Right lobe of liver (tissue), 4 donors: ENCODE measurements around the gene OLIG3.

Source experiments
- POLR2A ChIP-seq: fragments of 450-650 bp; IDR thresholded peaks from one replicate; pipeline ENCODE4 v1.6.1; 2017; ENCODE audit warnings: antibody characterized with exemption, mild to moderate bottlenecking
- TF ChIP-seq, protein P1 (sequence below), 4 donors: fragments of 200-600 bp in 3 of 4; fragments of 450-650 bp in 1 of 4; IDR thresholded peaks; one replicate each; pipeline versions ENCODE4 v1.5.1 to v1.8.0; 2016 to 2022; ENCODE audit warnings: antibody characterized with exemption in 4 of 4, mild to moderate bottlenecking in 2 of 4
- donor health status: DM: no; HTN: no; CAD: no.
- donor health status: DM: no; HTN: no; CAD: no.
- donor health status: DM: no; HTN: yes; CAD: no.

DNA sequence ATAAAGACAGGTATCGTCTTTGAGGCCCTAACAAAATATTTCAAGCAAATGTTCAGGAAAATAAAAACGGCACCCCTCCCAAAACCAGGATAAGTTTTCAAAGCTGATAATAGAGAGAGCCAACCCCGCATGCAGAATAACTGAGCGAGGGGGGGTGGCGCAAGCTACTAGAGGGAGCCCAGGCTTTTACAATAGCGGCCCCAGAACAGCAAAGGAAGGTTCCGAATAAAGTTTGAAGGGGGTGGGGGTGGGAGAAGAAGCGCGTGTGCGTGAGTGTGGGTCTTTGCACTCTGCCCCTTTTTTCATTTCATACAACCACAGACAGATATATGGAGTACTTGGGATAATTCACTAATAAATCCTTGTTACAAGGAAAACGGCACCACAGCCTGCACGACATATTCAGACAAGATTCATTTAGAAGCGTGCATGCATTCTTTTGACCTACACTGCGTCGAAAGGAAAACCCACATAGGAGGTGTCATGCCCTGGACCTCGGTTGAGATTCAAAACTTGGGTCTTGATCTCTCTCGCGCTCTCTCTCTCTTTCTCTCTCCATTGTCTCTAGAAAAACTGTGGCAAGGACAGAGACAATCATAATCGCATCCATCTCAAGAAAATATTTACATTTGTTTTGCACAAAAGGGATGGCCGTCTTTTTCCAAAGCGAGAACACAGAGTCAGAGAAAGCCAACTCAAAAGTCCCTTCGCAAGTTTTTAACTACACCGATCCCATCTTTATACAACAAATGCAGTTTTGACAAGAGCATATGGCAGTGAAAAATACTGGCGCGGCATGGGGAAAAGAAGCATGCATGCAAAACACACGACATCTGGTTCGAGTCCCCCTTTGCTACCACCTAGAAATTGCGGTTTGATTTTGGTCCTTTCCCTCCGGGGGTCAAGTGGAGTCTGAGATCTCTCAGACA lies 1.6 kb downstream of the OLIG3 start:
- no peak for TF ChIP-seq POLR2A
- TF ChIP-seq, protein P1, sequence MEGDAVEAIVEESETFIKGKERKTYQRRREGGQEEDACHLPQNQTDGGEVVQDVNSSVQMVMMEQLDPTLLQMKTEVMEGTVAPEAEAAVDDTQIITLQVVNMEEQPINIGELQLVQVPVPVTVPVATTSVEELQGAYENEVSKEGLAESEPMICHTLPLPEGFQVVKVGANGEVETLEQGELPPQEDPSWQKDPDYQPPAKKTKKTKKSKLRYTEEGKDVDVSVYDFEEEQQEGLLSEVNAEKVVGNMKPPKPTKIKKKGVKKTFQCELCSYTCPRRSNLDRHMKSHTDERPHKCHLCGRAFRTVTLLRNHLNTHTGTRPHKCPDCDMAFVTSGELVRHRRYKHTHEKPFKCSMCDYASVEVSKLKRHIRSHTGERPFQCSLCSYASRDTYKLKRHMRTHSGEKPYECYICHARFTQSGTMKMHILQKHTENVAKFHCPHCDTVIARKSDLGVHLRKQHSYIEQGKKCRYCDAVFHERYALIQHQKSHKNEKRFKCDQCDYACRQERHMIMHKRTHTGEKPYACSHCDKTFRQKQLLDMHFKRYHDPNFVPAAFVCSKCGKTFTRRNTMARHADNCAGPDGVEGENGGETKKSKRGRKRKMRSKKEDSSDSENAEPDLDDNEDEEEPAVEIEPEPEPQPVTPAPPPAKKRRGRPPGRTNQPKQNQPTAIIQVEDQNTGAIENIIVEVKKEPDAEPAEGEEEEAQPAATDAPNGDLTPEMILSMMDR (IDR thresholded peaks at IDR 0.05), result no peak
